HepG2 (cell line): Measurements from ENCODE around the gene PLA1A.

ENCODE experiments used
- TAF1 ChIP-seq: sonication (generic); formaldehyde crosslinking; IDR thresholded peaks from 2 replicates; pipeline ENCODE4 v1.4.0; 2020; ENCODE audit warnings: missing genetic modification reagents
- ZNF24 ChIP-seq: fragments of 450-650 bp; IDR thresholded peaks from 2 replicates; pipeline ENCODE4 v1.6.1; 2017; ENCODE audit warnings: antibody characterized with exemption, mild to moderate bottlenecking

DNA sequence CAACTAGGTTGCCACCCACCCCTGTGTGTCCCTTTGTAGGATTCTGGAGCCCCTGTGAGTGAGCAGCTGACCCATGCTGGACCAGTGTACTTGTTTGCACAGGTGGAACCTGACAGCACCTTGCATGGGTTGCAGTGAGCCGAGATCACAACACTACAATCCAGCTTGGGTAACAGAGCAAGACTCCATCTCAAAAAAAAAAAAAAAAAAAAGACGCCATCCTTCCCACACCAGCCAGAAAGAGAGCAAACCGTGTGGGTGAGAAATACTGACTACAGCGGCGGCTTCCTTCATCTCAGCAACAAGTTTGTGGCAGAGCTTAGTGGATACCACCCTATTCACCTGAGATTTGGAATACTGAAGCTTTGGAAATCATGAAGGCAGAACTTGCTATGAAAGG, 37.5 kb upstream of the PLA1A start:
- TF ChIP-seq TAF1 (CRISPR knock-in tag) (no peak), ZNF24 (no peak)
